K562 (cell line): ENCODE results near the gene DCUN1D4. TPM values are rescaled to one million over a fixed set of nuclear protein-coding genes. Genes with fewer than 3 reads are reported as not detected.
A peak's percentile ranks its signal among the peaks of the same experiment; 100 is the strongest.

Experiments used
- CHD4 ChIP-seq: fragments of 200-600 bp; sonication (generic); IDR thresholded peaks from 3 replicates; pipeline ENCODE4 v1.6.1; 2012; ENCODE audit warnings: low read depth, mild to moderate bottlenecking, mixed read lengths, low read length, inconsistent platforms; ENCODE audit not compliant: insufficient read depth, insufficient replicate concordance, poor library complexity, severe bottlenecking
- COPS2 ChIP-seq: fragments of 450-650 bp; conservative IDR thresholded peaks from 2 replicates; pipeline ENCODE4 v1.6.1; 2016; ENCODE audit warnings: mild to moderate bottlenecking, moderate library complexity
- ETV6 ChIP-seq, 3 experiments: fragments of 150-350 bp in 1 of 3; sonication (generic) in 1 of 3; formaldehyde crosslinking in 1 of 3; IDR thresholded peaks; 2 replicates each; pipeline versions ENCODE4 v1.6.1 to v1.8.0; 2014 to 2022; ENCODE audit warnings: borderline replicate concordance in 2 of 3, low read depth in 2 of 3, antibody characterized with exemption in 1 of 3, low read length in 1 of 3, mild to moderate bottlenecking in 1 of 3, missing genetic modification reagents in 1 of 3
- FUS ChIP-seq: fragments of 200-400 bp; formaldehyde crosslinking; optimal IDR thresholded peaks from 2 replicates; pipeline ENCODE3; 2017; ENCODE audit warnings: low read depth, low read length
- KDM2B ChIP-seq: fragments of 250-450 bp; sonication (Bioruptor Pico); IDR thresholded peaks from 2 replicates; pipeline ENCODE4 v1.8.0; 2021; ENCODE audit warnings: mild to moderate bottlenecking, moderate library complexity
- KLF16 ChIP-seq: IDR thresholded peaks from 2 replicates; pipeline ENCODE4 v1.6.1; 2016; ENCODE audit warnings: antibody characterized with exemption
- PHB ChIP-seq: fragments of 250-450 bp; sonication (Bioruptor Pico); IDR thresholded peaks from 2 replicates; pipeline ENCODE4 v1.5.0; 2021
- RFX7 ChIP-seq: fragments of 250-450 bp; sonication (Bioruptor Pico); IDR thresholded peaks from 2 replicates; pipeline ENCODE4 v1.5.1; 2021; ENCODE audit warnings: mild to moderate bottlenecking
- SMAD3 ChIP-seq: fragments of 450-650 bp; formaldehyde crosslinking; conservative IDR thresholded peaks from 2 replicates; pipeline ENCODE4 v1.4.0; 2020; ENCODE audit warnings: mild to moderate bottlenecking
- SMAD4 ChIP-seq: fragments of 250-450 bp; sonication (Bioruptor Pico); conservative IDR thresholded peaks from 2 replicates; pipeline ENCODE4 v1.8.0; 2021; ENCODE audit warnings: inconsistent platforms, mild to moderate bottlenecking, moderate library complexity
- SMARCA4 ChIP-seq: fragments of 450-650 bp; IDR thresholded peaks from 2 replicates; pipeline ENCODE4 v1.6.1; 2016
- SMARCE1 ChIP-seq: fragments of 450-650 bp; IDR thresholded peaks from 2 replicates; pipeline ENCODE4 v1.7.1; 2016; ENCODE audit warnings: mild to moderate bottlenecking
- SRSF9 ChIP-seq: fragments of 200-400 bp; formaldehyde crosslinking; IDR thresholded peaks from 2 replicates; pipeline ENCODE4 v1.6.1; 2017; ENCODE audit warnings: low read depth, low read length, borderline replicate concordance
- ZNF12 ChIP-seq: sonication (generic); formaldehyde crosslinking; IDR thresholded peaks from 2 replicates; pipeline ENCODE4 v1.4.0; 2020; ENCODE audit warnings: mild to moderate bottlenecking, missing genetic modification reagents
- ZNF316 ChIP-seq: fragments of 450-650 bp; IDR thresholded peaks from 2 replicates; pipeline ENCODE4 v1.6.1; 2016
- ZNF584 ChIP-seq: fragments of 200-800 bp; sonication (Bioruptor generic); IDR thresholded peaks from 2 replicates; pipeline ENCODE4 v1.6.1; 2016; ENCODE audit warnings: low read depth, mild to moderate bottlenecking, missing genetic modification characterization, missing compliant biosample characterization
- ZNF76 ChIP-seq: fragments of 250-450 bp; sonication (Bioruptor Pico); IDR thresholded peaks from 2 replicates; pipeline ENCODE4 v1.4.0; 2020; ENCODE audit warnings: mild to moderate bottlenecking, moderate library complexity, borderline replicate concordance
- polyA plus RNA-seq, 8 experiments: library from polyadenylated mRNA; depleted of rRNA in 4 of 8; stranded (reverse) in 5 of 8; unstranded in 3 of 8; fragments of >200 nt; fragmentation: Nextera tagmentation in 2 of 8; fragmentation: Illumina TruSeq in 1 of 8; extraction: Ambion mirVana in 2 of 8; extraction: Trizol in 1 of 8; gene quantifications; 2 replicates each; pipeline versions ENCODE4 v1.2.1 to v1.2.3, GENCODE V29; 2011 to 2014; ENCODE audit warnings: inconsistent platforms in 1 of 8, missing spikeins in 1 of 8
- total RNA-seq, 7 experiments: library from RNA; depleted of rRNA in 6 of 7; stranded (reverse); fragments of >200 nt in 6 of 7; fragmentation: Illumina TruSeq in 2 of 7; extraction: Trizol in 2 of 7; gene quantifications; 2 replicates each; pipeline versions ENCODE4 v1.2.1 to v1.2.3, GENCODE V29; 2011 to 2021; ENCODE audit warnings: low replicate concordance in 1 of 7
- TF ChIP-seq, protein P1 (sequence below): IDR thresholded peaks from 2 replicates; pipeline ENCODE4 v1.6.1; 2011; ENCODE audit warnings: borderline replicate concordance, low read depth, mild to moderate bottlenecking, moderate library complexity, low read length; ENCODE audit not compliant: insufficient read depth, poor library complexity, severe bottlenecking
- TF ChIP-seq, protein P2 (sequence below): fragments of 450-650 bp; formaldehyde crosslinking; IDR thresholded peaks from 2 replicates; pipeline ENCODE4 v1.4.0; 2020; ENCODE audit warnings: mild to moderate bottlenecking, moderate library complexity

Gene DCUN1D4
- total and polyA plus RNA-seq, 9 of the 15 experiments (the other 6 are each of a cell fraction or from before 2014, with no cell fraction given): 15.1 to 73.5 (median 23.0) TPM

DNA sequence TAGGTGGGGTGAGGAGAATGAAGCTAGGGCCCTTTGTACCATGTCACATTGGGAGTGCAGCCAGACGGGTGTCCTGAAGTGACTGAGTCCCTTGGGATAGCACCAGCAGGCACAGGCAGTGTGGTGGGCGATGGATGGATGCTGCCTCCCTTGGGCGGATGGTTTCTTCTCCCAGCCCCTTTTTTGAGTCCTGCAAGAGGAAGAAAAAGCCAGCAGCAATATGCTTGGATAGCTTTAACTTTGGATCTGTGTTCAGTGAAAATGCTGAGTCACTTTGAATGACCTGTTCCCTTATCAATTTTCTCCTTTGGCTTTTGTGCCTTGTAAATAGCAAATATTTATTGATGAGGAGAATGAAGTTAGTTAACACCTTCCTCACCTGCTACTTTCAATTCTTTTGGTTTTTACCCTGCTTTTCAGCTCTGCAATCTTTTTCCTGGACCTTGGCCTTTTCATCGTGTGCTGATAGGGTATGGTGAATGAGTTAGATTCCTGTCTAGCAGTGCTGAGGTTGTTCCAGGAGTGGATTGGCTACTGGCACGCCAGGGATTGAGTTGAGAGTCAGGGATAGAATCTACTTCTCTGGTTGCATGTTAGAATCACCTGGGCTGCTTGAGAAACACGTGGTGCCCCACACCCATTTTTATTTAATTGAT is 10.2 kb downstream of the DCUN1D4 start (continued):
- TF ChIP-seq, protein P1, sequence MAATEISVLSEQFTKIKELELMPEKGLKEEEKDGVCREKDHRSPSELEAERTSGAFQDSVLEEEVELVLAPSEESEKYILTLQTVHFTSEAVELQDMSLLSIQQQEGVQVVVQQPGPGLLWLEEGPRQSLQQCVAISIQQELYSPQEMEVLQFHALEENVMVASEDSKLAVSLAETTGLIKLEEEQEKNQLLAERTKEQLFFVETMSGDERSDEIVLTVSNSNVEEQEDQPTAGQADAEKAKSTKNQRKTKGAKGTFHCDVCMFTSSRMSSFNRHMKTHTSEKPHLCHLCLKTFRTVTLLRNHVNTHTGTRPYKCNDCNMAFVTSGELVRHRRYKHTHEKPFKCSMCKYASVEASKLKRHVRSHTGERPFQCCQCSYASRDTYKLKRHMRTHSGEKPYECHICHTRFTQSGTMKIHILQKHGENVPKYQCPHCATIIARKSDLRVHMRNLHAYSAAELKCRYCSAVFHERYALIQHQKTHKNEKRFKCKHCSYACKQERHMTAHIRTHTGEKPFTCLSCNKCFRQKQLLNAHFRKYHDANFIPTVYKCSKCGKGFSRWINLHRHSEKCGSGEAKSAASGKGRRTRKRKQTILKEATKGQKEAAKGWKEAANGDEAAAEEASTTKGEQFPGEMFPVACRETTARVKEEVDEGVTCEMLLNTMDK: no peak
- no peak for TF ChIP-seq KLF16
- no peak for TF ChIP-seq COPS2
- no peak for TF ChIP-seq RFX7 (CRISPR knock-in tag)
- TF ChIP-seq ZNF316: peak; percentile 98
- no peak for TF ChIP-seq SMAD3 (CRISPR knock-in tag)
- TF ChIP-seq SMARCA4: peak; percentile 73
- TF ChIP-seq PHB (CRISPR knock-in tag): no peak
- TF ChIP-seq ETV6 (IDR thresholded peaks at IDR 0.05; ENCODE audit: borderline replicate concordance in 1 of 2, low read depth in 2 of 2, low read length in 1 of 2): no peak
- TF ChIP-seq ETV6 (CRISPR knock-in tag; IDR thresholded peaks at IDR 0.05; ENCODE audit: borderline replicate concordance): no peak
- no peak for TF ChIP-seq KDM2B (CRISPR knock-in tag)
- TF ChIP-seq SRSF9: no peak
- TF ChIP-seq FUS: no peak
- no peak for TF ChIP-seq ZNF76 (CRISPR knock-in tag)
- no peak for TF ChIP-seq SMAD4 (CRISPR knock-in tag)
- TF ChIP-seq SMARCE1: peak; percentile 81
- no peak for TF ChIP-seq ZNF12 (CRISPR knock-in tag)
- TF ChIP-seq ZNF584 (CRISPR knock-in tag): no peak
- TF ChIP-seq, protein P2, sequence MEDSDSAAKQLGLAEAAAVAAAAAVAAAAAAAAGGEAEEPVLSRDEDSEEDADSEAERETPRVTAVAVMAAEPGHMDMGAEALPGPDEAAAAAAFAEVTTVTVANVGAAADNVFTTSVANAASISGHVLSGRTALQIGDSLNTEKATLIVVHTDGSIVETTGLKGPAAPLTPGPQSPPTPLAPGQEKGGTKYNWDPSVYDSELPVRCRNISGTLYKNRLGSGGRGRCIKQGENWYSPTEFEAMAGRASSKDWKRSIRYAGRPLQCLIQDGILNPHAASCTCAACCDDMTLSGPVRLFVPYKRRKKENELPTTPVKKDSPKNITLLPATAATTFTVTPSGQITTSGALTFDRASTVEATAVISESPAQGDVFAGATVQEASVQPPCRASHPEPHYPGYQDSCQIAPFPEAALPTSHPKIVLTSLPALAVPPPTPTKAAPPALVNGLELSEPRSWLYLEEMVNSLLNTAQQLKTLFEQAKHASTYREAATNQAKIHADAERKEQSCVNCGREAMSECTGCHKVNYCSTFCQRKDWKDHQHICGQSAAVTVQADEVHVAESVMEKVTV (CRISPR knock-in tag): no peak
- TF ChIP-seq CHD4: no peak
